ENCODE results near the gene RBMS1. TPM values are rescaled to one million over a fixed set of nuclear protein-coding genes. Genes with fewer than 3 reads are reported as not detected.

The RBMS1 gene
- total RNA-seq, 4 donors from 2014 or later = 50.2 to 62.3 (median 59.1) TPM

DNA sequence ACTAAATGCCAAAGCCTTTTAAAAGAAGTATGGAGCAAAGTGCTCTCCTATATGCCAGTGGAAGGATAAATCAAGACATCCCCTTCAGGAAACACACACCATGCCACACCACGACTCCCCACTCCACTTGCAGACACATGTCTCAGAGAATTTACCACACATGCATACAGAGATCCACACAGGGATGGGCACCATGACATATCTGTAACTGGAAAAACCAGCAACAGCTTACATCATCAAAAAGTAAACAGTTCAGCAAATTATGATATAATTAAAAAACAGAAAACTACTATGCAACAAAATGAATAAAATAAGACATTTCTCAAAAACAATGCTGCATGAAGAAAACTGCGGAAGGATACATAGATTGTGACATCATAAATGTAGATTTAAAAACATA is 29.6 kb downstream of the RBMS1 start:
- intact Hi-C loops (cut with DNase I; ENCODE audit: low total_unique reads) = no loop called here
- WGBS, 2 donors = 68 to 78% methylated on average over 2 of the region's 2 CpGs
- TF ChIP-seq, protein P1, sequence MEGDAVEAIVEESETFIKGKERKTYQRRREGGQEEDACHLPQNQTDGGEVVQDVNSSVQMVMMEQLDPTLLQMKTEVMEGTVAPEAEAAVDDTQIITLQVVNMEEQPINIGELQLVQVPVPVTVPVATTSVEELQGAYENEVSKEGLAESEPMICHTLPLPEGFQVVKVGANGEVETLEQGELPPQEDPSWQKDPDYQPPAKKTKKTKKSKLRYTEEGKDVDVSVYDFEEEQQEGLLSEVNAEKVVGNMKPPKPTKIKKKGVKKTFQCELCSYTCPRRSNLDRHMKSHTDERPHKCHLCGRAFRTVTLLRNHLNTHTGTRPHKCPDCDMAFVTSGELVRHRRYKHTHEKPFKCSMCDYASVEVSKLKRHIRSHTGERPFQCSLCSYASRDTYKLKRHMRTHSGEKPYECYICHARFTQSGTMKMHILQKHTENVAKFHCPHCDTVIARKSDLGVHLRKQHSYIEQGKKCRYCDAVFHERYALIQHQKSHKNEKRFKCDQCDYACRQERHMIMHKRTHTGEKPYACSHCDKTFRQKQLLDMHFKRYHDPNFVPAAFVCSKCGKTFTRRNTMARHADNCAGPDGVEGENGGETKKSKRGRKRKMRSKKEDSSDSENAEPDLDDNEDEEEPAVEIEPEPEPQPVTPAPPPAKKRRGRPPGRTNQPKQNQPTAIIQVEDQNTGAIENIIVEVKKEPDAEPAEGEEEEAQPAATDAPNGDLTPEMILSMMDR (IDR thresholded peaks at IDR 0.05) = no peak
- no peak for TF ChIP-seq POLR2A (IDR thresholded peaks at IDR 0.05)
- no peak for DNase-seq (ENCODE audit: low spot score in 2 of 2)
- H3K4me3 ChIP-seq (ENCODE audit: low read depth, poor library complexity, severe bottlenecking) = no peak overlapping the region

DNA sequence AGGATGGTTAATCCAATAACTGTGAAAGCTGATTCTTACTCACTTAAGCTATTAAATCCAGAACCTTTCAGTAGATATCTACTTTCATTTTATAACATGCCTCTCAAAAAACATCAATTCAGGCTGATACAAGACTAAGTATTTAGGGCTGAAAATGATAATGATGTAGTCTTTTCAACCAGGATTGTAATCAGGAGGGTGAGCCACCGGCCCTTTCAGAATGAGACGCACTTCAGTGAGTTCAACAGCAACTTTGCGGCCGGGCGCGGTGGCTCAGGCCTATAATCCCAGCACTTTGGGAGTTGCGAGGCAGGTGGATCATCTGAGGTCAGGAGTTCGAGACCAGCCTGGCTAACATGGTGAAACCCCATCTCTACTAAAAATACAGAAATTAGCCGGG is 30.4 kb downstream of the RBMS1 start:
- H3K4me3 ChIP-seq (ENCODE audit: low read depth, poor library complexity, severe bottlenecking) = no peak overlapping the region
- no peak for DNase-seq (ENCODE audit: low spot score in 2 of 2)
- WGBS, 2 donors = 88 to 99% methylated on average over 9 of the region's 9 CpGs
- TF ChIP-seq POLR2A (IDR thresholded peaks at IDR 0.05) = no peak
- TF ChIP-seq, protein P1 (IDR thresholded peaks at IDR 0.05) = no peak
- intact Hi-C loops (cut with DNase I; ENCODE audit: low total_unique reads) = no loop called here

DNA sequence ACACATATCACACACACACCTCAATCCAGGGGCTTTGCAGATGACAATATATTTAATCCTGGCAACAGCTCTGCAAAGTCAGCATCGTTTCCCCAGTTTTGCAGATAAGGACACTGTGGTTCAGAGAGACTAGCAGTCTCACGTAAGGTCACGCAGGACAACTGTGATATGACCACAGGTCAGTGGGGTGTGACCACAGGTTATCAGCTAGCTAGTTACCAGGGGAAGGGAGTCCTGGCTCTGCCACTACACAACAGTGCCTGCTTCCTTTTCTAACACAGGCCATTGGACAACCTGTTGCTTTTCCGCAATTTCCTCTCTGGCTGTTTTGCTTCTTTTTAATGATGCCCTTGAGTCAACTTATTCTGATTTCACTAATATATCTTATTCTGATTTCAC is 33.3 kb downstream of the RBMS1 start:
- intact Hi-C loops (cut with DNase I; ENCODE audit: low total_unique reads) = no loop called here
- DNase-seq (ENCODE audit: low spot score in 2 of 2) = no peak
- WGBS, 2 donors = 94 to 96% methylated on average over 4 of the region's 4 CpGs
- no peak overlapping the region for H3K4me3 ChIP-seq (ENCODE audit: low read depth, poor library complexity, severe bottlenecking)
- TF ChIP-seq, protein P1 (IDR thresholded peaks at IDR 0.05) = no peak
- TF ChIP-seq POLR2A (IDR thresholded peaks at IDR 0.05) = no peak

DNA sequence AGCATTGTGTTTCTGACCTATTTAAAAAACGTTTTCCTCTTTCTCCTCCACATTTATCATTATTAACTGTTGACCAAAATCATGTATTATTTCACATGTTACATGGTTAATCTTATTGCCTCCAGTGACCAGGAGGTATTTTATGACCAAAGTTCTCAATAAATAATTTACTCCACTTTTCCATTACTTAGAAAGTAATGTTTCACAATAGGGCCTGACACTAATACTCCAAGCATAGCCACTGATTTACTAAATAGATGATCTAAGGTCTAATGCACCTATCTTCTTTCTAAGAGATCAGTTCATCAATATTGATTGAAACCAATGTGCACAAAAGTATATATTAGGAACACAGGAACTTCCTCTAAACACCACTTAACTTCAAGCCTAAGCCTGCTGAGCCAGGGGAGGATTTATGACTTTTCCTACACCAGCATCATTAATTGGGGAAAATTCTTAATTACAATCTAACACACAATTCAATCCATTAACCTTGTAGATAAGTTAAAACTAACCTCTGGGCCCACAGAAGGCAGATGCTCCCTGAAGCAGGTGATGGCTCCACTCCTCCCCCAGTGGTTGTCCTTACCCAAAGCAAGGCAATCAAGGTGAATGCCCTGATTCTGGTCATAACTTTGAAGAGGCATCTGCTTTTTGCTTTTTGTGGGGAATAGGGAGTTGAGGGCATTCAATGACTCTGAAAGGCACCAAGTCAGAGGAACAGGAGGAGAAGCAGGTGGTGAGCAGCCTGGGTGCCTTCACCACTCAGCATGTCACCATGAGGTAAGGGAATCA is 33.9 kb downstream of the RBMS1 start:
- 54 to 64% methylated on average over 1 of the region's 1 CpG for WGBS, 2 donors
- intact Hi-C loops (cut with DNase I; ENCODE audit: low total_unique reads) = no loop called here
- TF ChIP-seq, protein P1 (IDR thresholded peaks at IDR 0.05) = no peak
- no peak for TF ChIP-seq POLR2A (IDR thresholded peaks at IDR 0.05)
- no peak overlapping the region for H3K4me3 ChIP-seq (ENCODE audit: low read depth, poor library complexity, severe bottlenecking)
- DNase-seq (ENCODE audit: low spot score in 2 of 2) = no peak

DNA sequence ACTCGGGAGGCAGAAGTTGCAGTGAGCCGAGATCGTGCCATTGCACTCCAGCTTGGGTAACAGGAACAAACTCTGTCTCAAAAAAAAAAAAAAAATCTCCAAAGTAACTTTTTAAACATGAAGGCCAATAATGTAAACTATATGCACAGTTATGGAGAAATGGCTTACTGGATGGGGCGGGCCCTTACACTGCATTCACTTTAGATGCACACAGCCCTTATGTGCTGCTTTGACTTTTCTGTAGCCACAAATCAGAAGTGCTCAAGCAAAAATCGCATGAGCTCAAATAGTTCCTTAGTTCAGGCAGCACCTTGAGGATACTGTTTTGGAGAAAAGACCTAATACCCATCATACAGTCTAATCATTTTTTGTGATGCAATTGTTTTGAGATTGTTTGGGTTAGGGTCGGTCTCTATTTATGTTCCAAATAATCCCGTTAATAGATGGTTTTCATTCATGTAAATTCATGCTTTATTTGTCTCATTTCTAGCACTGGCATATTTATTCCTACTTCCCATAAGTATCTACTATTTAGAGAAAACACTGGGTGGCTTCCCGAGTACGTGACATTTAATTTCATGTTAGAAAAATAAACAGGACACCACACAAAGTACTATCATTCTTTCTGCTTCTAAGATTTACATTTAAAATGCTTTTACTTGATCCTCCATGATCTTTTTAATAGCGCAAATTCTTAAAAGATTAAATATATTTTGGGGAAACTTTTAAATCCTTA is 34.7 kb downstream of the RBMS1 start:
- H3K4me3 ChIP-seq (ENCODE audit: low read depth, poor library complexity, severe bottlenecking) = no peak overlapping the region
- TF ChIP-seq, protein P1 (IDR thresholded peaks at IDR 0.05) = no peak
- TF ChIP-seq POLR2A (IDR thresholded peaks at IDR 0.05) = no peak
- 85 to 90% methylated on average over 10 of the region's 10 CpGs for WGBS, 2 donors
- no peak for DNase-seq (ENCODE audit: low spot score in 2 of 2)
- intact Hi-C loops (cut with DNase I; ENCODE audit: low total_unique reads) = no loop called here

All from lower leg skin (tissue), 4 donors.